22Rv1 (cell line): Measurements from ENCODE around the gene ATXN1.

Experiments
- ZFX ChIP-seq: fragments of 450-650 bp; IDR thresholded peaks from 2 replicates; pipeline ENCODE4 v1.6.1; 2017; ENCODE audit warnings: antibody characterized with exemption, borderline replicate concordance
- TF ChIP-seq, protein P1 (sequence below): fragments of 450-650 bp; IDR thresholded peaks from 2 replicates; pipeline ENCODE4 v1.5.1; 2017; ENCODE audit warnings: mild to moderate bottlenecking

DNA sequence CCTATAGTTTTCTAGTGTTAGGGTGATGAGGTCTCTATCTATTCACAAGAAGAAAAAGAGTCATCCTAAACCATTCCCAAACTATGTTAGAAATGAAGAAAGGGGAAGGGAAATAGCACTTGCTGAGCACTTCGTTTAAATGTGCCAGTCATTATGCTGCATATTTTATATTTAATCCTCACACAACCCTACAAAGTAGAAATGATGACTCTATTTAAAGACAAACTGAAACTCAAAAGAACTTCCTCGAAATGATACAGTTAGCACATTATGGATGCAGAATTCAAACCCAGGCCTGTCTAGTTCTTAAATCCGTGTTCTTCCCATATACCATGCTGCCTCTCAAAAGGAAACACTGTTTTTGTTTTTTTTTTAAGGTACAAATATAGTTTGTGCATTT is 348.3 kb downstream of the ATXN1 start:
- TF ChIP-seq, protein P1, sequence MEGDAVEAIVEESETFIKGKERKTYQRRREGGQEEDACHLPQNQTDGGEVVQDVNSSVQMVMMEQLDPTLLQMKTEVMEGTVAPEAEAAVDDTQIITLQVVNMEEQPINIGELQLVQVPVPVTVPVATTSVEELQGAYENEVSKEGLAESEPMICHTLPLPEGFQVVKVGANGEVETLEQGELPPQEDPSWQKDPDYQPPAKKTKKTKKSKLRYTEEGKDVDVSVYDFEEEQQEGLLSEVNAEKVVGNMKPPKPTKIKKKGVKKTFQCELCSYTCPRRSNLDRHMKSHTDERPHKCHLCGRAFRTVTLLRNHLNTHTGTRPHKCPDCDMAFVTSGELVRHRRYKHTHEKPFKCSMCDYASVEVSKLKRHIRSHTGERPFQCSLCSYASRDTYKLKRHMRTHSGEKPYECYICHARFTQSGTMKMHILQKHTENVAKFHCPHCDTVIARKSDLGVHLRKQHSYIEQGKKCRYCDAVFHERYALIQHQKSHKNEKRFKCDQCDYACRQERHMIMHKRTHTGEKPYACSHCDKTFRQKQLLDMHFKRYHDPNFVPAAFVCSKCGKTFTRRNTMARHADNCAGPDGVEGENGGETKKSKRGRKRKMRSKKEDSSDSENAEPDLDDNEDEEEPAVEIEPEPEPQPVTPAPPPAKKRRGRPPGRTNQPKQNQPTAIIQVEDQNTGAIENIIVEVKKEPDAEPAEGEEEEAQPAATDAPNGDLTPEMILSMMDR, result no peak
- no peak for TF ChIP-seq ZFX
